Sigmoid colon (tissue), 7 donors: Measurements from ENCODE around the gene TXNRD2. TPM values are rescaled to one million over a fixed set of nuclear protein-coding genes. Genes with fewer than 3 reads are reported as not detected.

Experiments
- DNase-seq: peaks from one replicate; pipeline ENCODE4 v3.0.0-alpha.2; 2019
- H3K27ac ChIP-seq, 4 donors: fragments of 200-600 bp; sonication (generic); one replicate each; pipeline ENCODE4 v1.5.1; 2016 to 2019; ENCODE audit warnings: mild to moderate bottlenecking in 1 of 4
- H3K27me3 ChIP-seq, 3 donors: fragments of 200-600 bp; sonication (generic); one replicate each; pipeline ENCODE4 v1.5.1; 2019; ENCODE audit warnings: mild to moderate bottlenecking in 1 of 3
- H3K36me3 ChIP-seq, 4 donors: fragments of 200-600 bp; sonication (generic); one replicate each; pipeline ENCODE4 v1.5.1; 2016 to 2019
- H3K4me1 ChIP-seq, 4 donors: fragments of 200-600 bp; sonication (generic); one replicate each; pipeline ENCODE4 v1.5.1; 2017 to 2019
- H3K4me3 ChIP-seq, 4 donors: fragments of 200-600 bp; sonication (generic); one replicate each; pipeline ENCODE4 v1.5.1; 2017 to 2019; ENCODE audit warnings: mild to moderate bottlenecking in 2 of 4, moderate library complexity in 1 of 4
- H3K9me3 ChIP-seq, 4 donors: fragments of 200-600 bp in 3 of 4; sonication (generic) in 3 of 4; one replicate each; pipeline versions ENCODE4 v1.5.1 to v1.6.1; 2013 to 2019
- CTCF ChIP-seq, 4 experiments: fragments of 450-650 bp in 3 of 4; fragments of 200-600 bp in 1 of 4; IDR thresholded peaks; one replicate each; pipeline ENCODE4 v1.5.1; 2016 to 2019; ENCODE audit warnings: antibody characterized with exemption in 4 of 4, mild to moderate bottlenecking in 3 of 4, moderate library complexity in 2 of 4
- EP300 ChIP-seq, 4 donors: sonication (generic); formaldehyde crosslinking; IDR thresholded peaks; one replicate each; pipeline ENCODE4 v1.6.1; 2017; ENCODE audit warnings: antibody characterized with exemption in 4 of 4
- POLR2A ChIP-seq, 2 donors: fragments of 450-650 bp; IDR thresholded peaks; one replicate each; pipeline ENCODE4 v1.6.1; 2016; ENCODE audit warnings: antibody characterized with exemption in 2 of 2, mild to moderate bottlenecking in 2 of 2, moderate library complexity in 2 of 2
- POLR2AphosphoS5 ChIP-seq, 4 donors: sonication (generic); formaldehyde crosslinking; IDR thresholded peaks; one replicate each; pipeline ENCODE4 v1.6.1; 2017; ENCODE audit warnings: antibody characterized with exemption in 4 of 4
- whole genome bisulfite sequencing, 2 donors: extraction: QIAGEN DNeasy Blood & Tissue Kit; methylation state at CpG; one replicate each; pipeline ENCODE4 v1.1.7; 2013; 5-methylcytosine and 5-hydroxymethylcytosine counted together
- intact Hi-C: fragments of 100-400 bp; cut with DNase I; formaldehyde crosslinking; loops from one replicate; pipeline ENCODE4 v1.15.1; 2023
- polyA plus RNA-seq, 3 donors: library from polyadenylated mRNA; stranded (reverse); fragments of 200-250 nt; gene quantifications; one replicate each; pipeline ENCODE4 v1.2.3, GENCODE V29; 2013
- total RNA-seq, 4 donors: library from RNA; depleted of rRNA; stranded (reverse); fragments of >200 nt; gene quantifications; one replicate each; pipeline ENCODE4 v1.1.0, GENCODE V29; 2016
- donor health status: healthy with polysubstance abuse.
- donor health status: Bipolar disorder and iron deficiency.
- donor health status: healthy.

The TXNRD2 gene
- total and polyA plus RNA-seq, 7 donors = 13.2 to 29.6 (median 18.3) TPM

GRCh38 chr22:19948057-19948760 is 6.6 kb upstream of the TXNRD2 start:
- DNase-seq = no peak
- Histone ChIP-seq H3K9me3 (no peaks in the 10 kb centered on the region), H3K27me3 (no peaks in the 10 kb centered on the region), H3K4me1 (peaks cover 0 to 88% (median 56%) of the 10 kb centered on the region in 4 donors), H3K36me3 (no peaks in the 10 kb centered on the region), H3K4me3 (no peak overlapping the region), H3K27ac (peak overlapping the region; percentile 79 to 97 (median 87))
- no peak for TF ChIP-seq POLR2AphosphoS5 (IDR thresholded peaks at IDR 0.05)
- no peak for TF ChIP-seq EP300 (IDR thresholded peaks at IDR 0.05)
- no peak for TF ChIP-seq POLR2A (IDR thresholded peaks at IDR 0.05)
- no peak for TF ChIP-seq CTCF (IDR thresholded peaks at IDR 0.05)
- WGBS, 2 donors = 85 to 90% methylated on average over 9 of the region's 9 CpGs
- intact Hi-C loops = no loop called here

GRCh38 chr22:19943082-19944026 is 1.7 kb upstream of the TXNRD2 start:
- TF ChIP-seq POLR2AphosphoS5 (IDR thresholded peaks at IDR 0.05) = peak; percentile 58 to 75 (median 72)
- peak in 1 of 2 donors; percentile 28 for TF ChIP-seq POLR2A (IDR thresholded peaks at IDR 0.05)
- TF ChIP-seq EP300 (IDR thresholded peaks at IDR 0.05) = peak in 1 of 4 donors; percentile 41
- no peak for TF ChIP-seq CTCF (IDR thresholded peaks at IDR 0.05)
- WGBS, 2 donors = 58 to 77% methylated on average over 11 of the region's 11 CpGs
- no peaks in the 10 kb centered on the region for H3K36me3 ChIP-seq
- no peaks in the 10 kb centered on the region for H3K9me3 ChIP-seq
- peak; percentile 81 for DNase-seq
- intact Hi-C loops = loop anchor here (2.0 to 5.0 kb wide), 2 partner anchors 89 to 496 kb away; partner anchors contain the start of genes C22orf39, GNB1L and RTL10
- H3K4me1 ChIP-seq = peaks cover 0 to 79% (median 62%) of the 10 kb centered on the region in 4 donors
- no peaks in the 10 kb centered on the region for H3K27me3 ChIP-seq
- H3K27ac ChIP-seq = peak overlapping the region; percentile 90 to 97 (median 93)
- H3K4me3 ChIP-seq = peak overlapping the region; percentile 50 to 86 (median 74)

- H3K4me3 ChIP-seq = peak overlapping the region; percentile 50 to 86 (median 74)
- 5 to 9% methylated on average over 8 of the region's 8 CpGs for WGBS, 2 donors
- no peaks in the 10 kb centered on the region for H3K27me3 ChIP-seq
- peak; percentile 73 for DNase-seq
- H3K36me3 ChIP-seq = no peaks in the 10 kb centered on the region
- intact Hi-C loops = loop anchor here (2.0 to 5.0 kb wide), 2 partner anchors 88 to 495 kb away; partner anchors contain the start of genes C22orf39, GNB1L and RTL10
- TF ChIP-seq POLR2AphosphoS5 (IDR thresholded peaks at IDR 0.05) (peak in 1 of 4 donors; percentile 17), POLR2A (IDR thresholded peaks at IDR 0.05) (no peak)
- H3K9me3 ChIP-seq = no peaks in the 10 kb centered on the region
- H3K27ac ChIP-seq = peak overlapping the region; percentile 90 to 97 (median 93)
- H3K4me1 ChIP-seq = peaks cover 0 to 79% (median 62%) of the 10 kb centered on the region in 4 donors
These were observed 801 bp upstream of the TXNRD2 start for GRCh38 chr22:19942157-19943081.

- peaks cover 0 to 65% (median 52%) of the 10 kb centered on the region in 4 donors for H3K4me1 ChIP-seq
- H3K4me3 ChIP-seq = peak overlapping the region; percentile 50 to 86 (median 74)
- 69 to 77% methylated on average over 21 of the region's 21 CpGs for WGBS, 2 donors
- H3K9me3 ChIP-seq = no peaks in the 10 kb centered on the region
- no peaks in the 10 kb centered on the region for H3K36me3 ChIP-seq
- no peaks in the 10 kb centered on the region for H3K27me3 ChIP-seq
- peak overlapping the region; percentile 90 to 97 (median 93) for H3K27ac ChIP-seq
- DNase-seq = peak; percentile 65
- TF ChIP-seq POLR2A (IDR thresholded peaks at IDR 0.05) = no peak
- TF ChIP-seq POLR2AphosphoS5 (IDR thresholded peaks at IDR 0.05) = no peak
- TF ChIP-seq EP300 (IDR thresholded peaks at IDR 0.05) = no peak
- no peak for TF ChIP-seq CTCF (IDR thresholded peaks at IDR 0.05)
- intact Hi-C loops = loop anchor here (5.0 kb wide), 1 partner anchor 493 kb away; the partner anchor contains the start of gene C22orf39
These were observed 868 bp downstream of the TXNRD2 start for GRCh38 chr22:19940536-19941364.
